Stimulated activated CD8-positive, alpha-beta memory T cell treated with anti-CD3 and anti-CD28 coated beads, Interleukin-4, amount 100 ng/mL, for 24 hours (primary cell): ENCODE results near the gene CYBB.

Source experiments
- DNase-seq: peaks from one replicate; pipeline ENCODE4 v3.0.0-alpha.2; 2020; ENCODE audit warnings: low read depth

The CYBB gene

DNA sequence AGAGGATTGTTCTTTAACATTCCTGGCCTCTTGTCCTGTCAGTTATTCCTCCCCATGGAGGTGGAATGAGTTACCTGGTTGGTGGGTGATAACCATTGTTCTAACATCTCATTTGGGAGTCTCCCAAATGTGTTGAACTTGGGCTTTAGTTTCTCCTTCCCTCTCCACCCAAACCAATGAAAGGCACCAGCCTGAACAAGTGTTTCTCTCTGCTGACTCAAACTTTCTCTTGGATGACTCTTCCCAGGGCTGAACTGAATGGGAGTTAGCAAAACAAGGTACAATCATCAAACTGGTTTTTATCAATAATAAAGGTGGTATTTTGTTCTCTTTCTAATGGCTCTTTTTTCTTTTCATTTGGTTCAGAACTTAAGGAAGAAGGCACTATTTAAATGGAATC is 64.8 kb downstream of the CYBB start:
- DNase-seq: no peak

DNA sequence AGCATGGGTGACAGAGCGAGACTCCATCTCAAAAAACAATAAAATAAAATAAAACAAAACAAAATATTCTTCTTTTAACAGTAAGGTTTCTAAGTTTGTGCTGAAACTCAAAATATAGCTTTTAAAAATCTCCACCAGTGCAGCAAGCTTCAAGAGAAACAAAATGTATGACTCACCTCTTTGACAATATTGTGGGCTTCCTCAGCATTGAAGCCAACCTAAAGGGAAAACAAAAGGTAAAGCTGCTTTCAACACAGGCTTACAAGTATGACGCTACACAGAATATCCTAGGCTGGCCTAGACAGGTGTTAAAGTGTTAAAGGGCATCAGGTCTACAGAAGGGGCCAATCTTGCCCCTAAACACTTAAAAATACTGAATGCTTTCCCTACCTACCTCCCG is 66.3 kb downstream of the CYBB start:
- DNase-seq: no peak

DNA sequence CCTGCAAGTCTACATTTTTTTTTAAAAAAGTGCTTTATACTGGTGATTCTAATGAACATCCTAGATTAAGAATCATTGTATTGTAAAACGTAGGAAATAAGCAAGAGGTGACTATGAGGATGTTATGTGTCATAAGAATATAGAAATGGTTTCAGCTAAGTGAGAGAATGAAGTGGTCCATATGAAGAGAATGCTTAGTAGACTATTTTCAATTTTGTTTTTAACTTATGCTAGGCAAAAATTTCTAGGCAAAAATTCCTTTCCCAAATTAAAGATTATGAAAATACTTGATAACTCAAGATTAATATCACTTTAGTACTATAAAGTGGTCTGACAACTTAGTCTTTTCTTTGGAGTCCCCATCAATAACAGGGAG is 66.7 kb downstream of the CYBB start:
- DNase-seq: no peak

DNA sequence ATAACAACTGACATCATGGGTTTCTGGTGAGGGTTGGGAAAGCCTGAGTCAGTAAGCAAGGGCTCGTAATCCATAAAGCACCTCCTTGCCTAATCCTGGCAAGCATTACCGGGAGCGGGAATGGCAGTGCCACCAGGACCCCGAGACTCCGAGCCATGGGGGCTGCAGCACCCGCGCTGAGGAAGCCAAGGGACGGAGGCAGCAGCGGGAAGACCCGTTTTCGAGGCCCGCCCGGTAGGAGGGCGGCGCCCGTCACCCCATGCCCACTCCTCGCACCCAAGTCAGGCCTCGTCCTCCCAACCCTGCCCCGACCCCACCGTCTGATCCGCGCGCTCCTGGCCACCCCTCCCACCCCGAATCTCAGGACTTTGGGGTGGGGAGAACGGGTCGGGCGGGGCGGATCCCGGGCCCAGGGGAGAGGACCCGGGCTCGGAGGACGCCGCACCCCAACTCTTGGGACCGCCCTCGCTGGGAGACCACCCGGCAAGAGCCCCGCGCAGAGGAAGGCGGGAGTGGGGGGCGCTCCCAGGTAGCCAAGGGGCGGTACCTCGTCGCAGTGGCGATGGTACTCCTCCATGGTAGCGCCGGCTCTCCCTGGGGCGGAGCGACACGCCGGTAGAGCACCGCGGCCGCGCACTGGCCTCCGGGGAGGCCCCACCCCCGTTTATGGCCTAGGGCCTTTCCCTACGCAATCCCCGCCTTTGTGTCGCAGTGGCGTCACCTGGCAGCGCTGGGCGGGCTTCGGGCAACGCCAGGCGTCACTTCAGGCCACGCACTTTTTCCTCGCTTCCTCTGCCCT is 67.3 kb downstream of the CYBB start, which contains the start of gene DYNLT3:
TSS of gene DYNLT3 (minus strand) at position 638 of the 799 bp plus-strand sequence. CDS start at position 577, 61 bp downstream.
- peak; percentile 60 for DNase-seq

DNA sequence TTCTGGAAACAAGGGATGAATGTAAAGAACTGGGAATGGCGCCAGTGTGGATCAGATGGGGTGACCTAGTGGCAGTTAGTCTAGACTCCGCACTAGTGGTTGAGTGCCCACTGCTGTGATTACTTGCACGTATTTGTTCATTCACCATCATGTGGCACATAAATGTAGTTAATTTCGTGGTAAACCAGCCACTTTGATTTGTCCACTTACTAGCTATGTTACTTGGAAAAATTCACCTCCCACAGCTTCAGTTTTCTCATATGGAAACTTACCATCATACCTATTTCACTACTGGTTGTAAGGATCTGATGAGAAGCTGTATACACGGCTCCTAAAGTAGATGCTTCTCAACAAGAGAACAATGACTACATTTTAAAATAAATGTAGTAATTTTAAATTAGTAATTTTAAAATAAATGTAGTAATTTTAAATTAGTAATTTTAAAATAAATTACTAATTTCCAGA is 67.9 kb downstream of the CYBB start:
- no peak for DNase-seq

DNA sequence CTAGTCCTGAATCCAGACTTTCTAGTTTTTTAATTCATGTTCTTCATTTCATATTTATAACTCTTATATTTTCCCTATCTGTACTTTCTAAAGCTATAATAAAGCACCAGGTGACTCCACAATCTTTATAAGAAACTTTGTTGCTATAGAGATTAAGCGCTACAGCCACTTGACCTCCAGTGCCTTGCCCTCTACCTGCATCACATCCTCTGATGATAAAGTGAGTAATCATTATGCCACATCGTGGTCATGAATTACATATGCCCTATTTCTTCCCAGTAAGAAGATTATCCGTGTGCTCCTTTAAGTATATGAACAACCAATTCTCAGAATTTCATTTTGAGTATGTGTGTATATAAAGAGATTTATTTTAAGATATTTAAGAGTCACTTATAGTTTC is 74.3 kb downstream of the CYBB start:
- DNase-seq: no peak

DNA sequence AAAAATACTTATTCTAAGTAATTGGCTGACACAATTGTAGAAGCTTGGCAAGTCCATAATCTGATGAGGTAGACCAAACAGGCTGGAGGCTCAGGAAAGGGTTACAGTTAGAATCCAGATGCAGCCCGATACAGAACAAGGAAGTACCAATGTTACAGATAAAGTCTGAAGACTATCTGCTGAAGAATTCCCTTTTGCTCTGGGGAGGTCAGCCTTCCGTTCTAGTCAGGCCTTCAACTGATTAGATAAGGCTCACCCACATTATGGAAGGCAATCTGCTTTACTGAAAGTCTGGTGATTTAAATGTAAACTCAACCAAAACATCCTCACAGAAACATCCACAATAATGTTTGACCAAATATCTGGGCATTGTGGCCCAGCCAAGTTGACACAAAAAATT is 74.9 kb downstream of the CYBB start:
- no peak for DNase-seq

DNA sequence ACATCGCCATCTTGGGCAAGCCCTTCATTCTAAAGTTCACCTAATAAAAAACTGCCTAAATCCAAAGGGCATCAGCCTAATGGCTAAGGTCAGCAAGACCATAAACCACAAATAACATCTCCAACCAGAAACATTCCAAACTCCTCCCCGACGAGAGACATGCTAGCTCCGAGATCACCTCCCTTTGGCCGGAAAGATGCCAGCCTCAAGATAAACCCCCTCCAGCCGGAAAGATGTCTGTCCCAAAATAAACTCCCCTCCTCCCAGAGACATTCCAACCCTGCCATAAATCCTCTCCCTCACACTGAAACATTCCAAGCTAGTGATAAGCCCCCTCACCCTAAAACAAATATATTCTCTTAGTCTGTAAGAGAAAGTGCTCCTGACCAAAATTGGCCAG is 80.9 kb downstream of the CYBB start:
- DNase-seq: no peak

DNA sequence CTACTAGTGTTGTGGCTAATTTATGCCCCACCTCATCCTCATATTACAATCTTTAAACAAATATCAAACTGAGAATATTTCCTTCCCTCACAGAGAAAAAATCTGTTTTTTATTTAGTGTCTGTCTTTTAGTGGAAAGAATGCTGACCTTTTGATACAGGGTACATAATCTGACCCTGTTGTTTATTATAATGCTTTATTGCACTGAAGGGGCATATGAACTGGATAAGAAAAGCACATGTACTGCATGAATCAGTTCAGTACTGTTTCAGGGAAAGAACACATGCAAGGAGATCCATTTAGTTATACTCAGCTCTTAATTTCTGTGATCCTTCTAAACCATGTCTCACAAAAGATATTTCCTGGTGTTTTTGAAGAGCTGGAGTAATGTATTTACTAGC is 83.0 kb downstream of the CYBB start:
- no peak for DNase-seq
